Thymus (tissue), 11 donors: ENCODE measurements around the gene SUSD2. TPM values are rescaled to one million over a fixed set of nuclear protein-coding genes. Genes with fewer than 3 reads are reported as not detected.
"Not testable (repeated sequence)": the region's sequence is repeated elsewhere in the genome, so short reads cannot be mapped to it uniquely, and the experiment has no call there.

Source experiments
- DNase-seq, 9 donors: peaks; one replicate each; pipeline ENCODE4 v3.0.0-alpha.2; 2013; ENCODE audit warnings: low spot score in 9 of 9, low read depth in 6 of 9, missing footprints in 1 of 9
- H3K27ac ChIP-seq, 2 donors: one replicate each; pipeline ENCODE4 v1.5.1; 2013; ENCODE audit warnings: control low read depth in 1 of 2, low read depth in 1 of 2, low read length in 1 of 2, mild to moderate bottlenecking in 1 of 2, moderate library complexity in 1 of 2
- H3K27me3 ChIP-seq, 2 donors: one replicate each; pipeline ENCODE4 v1.5.1; 2013; ENCODE audit warnings: low read length in 1 of 2; ENCODE audit not compliant: control insufficient read depth in 2 of 2, insufficient read depth in 1 of 2
- H3K36me3 ChIP-seq, 2 donors: one replicate each; pipeline ENCODE4 v1.5.1; 2013; ENCODE audit warnings: low read length in 1 of 2, mild to moderate bottlenecking in 1 of 2, moderate library complexity in 1 of 2; ENCODE audit not compliant: control insufficient read depth in 2 of 2, insufficient read depth in 2 of 2
- H3K4me1 ChIP-seq, 2 donors: one replicate each; pipeline ENCODE4 v1.5.1; 2013; ENCODE audit warnings: low read length in 2 of 2; ENCODE audit not compliant: control insufficient read depth in 2 of 2, insufficient read depth in 2 of 2
- H3K4me3 ChIP-seq, 2 donors: one replicate each; pipeline ENCODE4 v1.5.1; 2013; ENCODE audit warnings: low read length in 2 of 2, control low read depth in 1 of 2, mild to moderate bottlenecking in 1 of 2
- H3K9me3 ChIP-seq, 2 donors: one replicate each; pipeline ENCODE4 v1.5.1; 2013; ENCODE audit warnings: low read length in 1 of 2, mild to moderate bottlenecking in 1 of 2; ENCODE audit not compliant: control insufficient read depth in 2 of 2, insufficient read depth in 1 of 2
- WGBS: extraction: QIAGEN DNeasy Blood & Tissue Kit; methylation state at CpG from one replicate; pipeline ENCODE4 v1.1.7; 2013; 5-methylcytosine and 5-hydroxymethylcytosine counted together
- polyA plus RNA-seq: library from polyadenylated mRNA; stranded (reverse); fragments of 200-250 nt; gene quantifications from one replicate; pipeline ENCODE4 v1.2.3, GENCODE V29; 2013
- total RNA-seq: library from RNA; stranded (reverse); fragments of 120-200 nt; gene quantifications from one replicate; pipeline ENCODE4 v1.2.4, GENCODE V29; 2013
- donor health status: healthy.

The SUSD2 gene
- total and polyA plus RNA-seq, 2 donors: 0.33 to 4.1 TPM

GRCh38 chr22:24210409-24210808, 29.1 kb downstream of the SUSD2 start:
- not testable (repeated sequence) for H3K36me3 ChIP-seq, DNase-seq, H3K27me3 ChIP-seq, H3K27ac ChIP-seq, H3K4me3 ChIP-seq, H3K9me3 ChIP-seq
- WGBS: 95% methylated on average over 11 of the region's 11 CpGs
- peaks cover 0 to 18% of the 10 kb centered on the region in 2 donors for H3K4me1 ChIP-seq

GRCh38 chr22:24211716-24212115, 30.4 kb downstream of the SUSD2 start:
- not testable (repeated sequence) for H3K9me3 ChIP-seq, H3K36me3 ChIP-seq, H3K27ac ChIP-seq, H3K4me3 ChIP-seq, H3K27me3 ChIP-seq, DNase-seq
- peaks cover 0 to 17% of the 10 kb centered on the region in 2 donors for H3K4me1 ChIP-seq
- 97% methylated on average over 5 of the region's 6 CpGs for WGBS

GRCh38 chr22:24213111-24213510, 31.8 kb downstream of the SUSD2 start:
- not testable (repeated sequence) for H3K36me3 ChIP-seq, DNase-seq, H3K4me3 ChIP-seq, H3K4me1 ChIP-seq, H3K27ac ChIP-seq, H3K27me3 ChIP-seq, H3K9me3 ChIP-seq
- 96% methylated on average over 9 of the region's 9 CpGs for WGBS

GRCh38 chr22:24214467-24215285, 33.4 kb downstream of the SUSD2 start:
- Histone ChIP-seq H3K9me3 (no peaks in the 10 kb centered on the region), H3K4me1 (no peaks in the 10 kb centered on the region), H3K27ac (no peak overlapping the region), H3K36me3 (no peaks in the 10 kb centered on the region), H3K4me3 (no peak overlapping the region), H3K27me3 (no peaks in the 10 kb centered on the region)
- no peak for DNase-seq
- WGBS: 82% methylated on average over 12 of the region's 12 CpGs

- Histone ChIP-seq H3K9me3 (no peaks in the 10 kb centered on the region), H3K4me3 (no peak overlapping the region), H3K27ac (no peak overlapping the region), H3K36me3 (no peaks in the 10 kb centered on the region), H3K27me3 (no peaks in the 10 kb centered on the region), H3K4me1 (no peaks in the 10 kb centered on the region)
- WGBS: 96% methylated on average over 12 of the region's 12 CpGs
- DNase-seq: no peak
These were observed 35.4 kb downstream of the SUSD2 start for GRCh38 chr22:24216541-24217209.

- no peak for DNase-seq
- 95% methylated on average over 3 of the region's 3 CpGs for WGBS
These were observed 36.1 kb downstream of the SUSD2 start for GRCh38 chr22:24217384-24217783.

GRCh38 chr22:24219750-24220149, 38.5 kb downstream of the SUSD2 start:
- H3K9me3 ChIP-seq: peaks cover 0 to 8% of the 10 kb centered on the region in 2 donors
- no peaks in the 10 kb centered on the region for H3K36me3 ChIP-seq
- no peak overlapping the region for H3K4me3 ChIP-seq
- no peak overlapping the region for H3K27ac ChIP-seq
- 95% methylated on average over 9 of the region's 9 CpGs for WGBS
- H3K27me3 ChIP-seq: no peaks in the 10 kb centered on the region
- no peaks in the 10 kb centered on the region for H3K4me1 ChIP-seq
- no peak for DNase-seq

More at GRCh38 chr22:24217384-24217783, 36.1 kb downstream of the SUSD2 start:
- Histone ChIP-seq H3K9me3 (no peaks in the 10 kb centered on the region), H3K4me1 (no peaks in the 10 kb centered on the region), H3K27me3 (no peaks in the 10 kb centered on the region), H3K4me3 (no peak overlapping the region), H3K27ac (no peak overlapping the region), H3K36me3 (no peaks in the 10 kb centered on the region)

- Histone ChIP-seq H3K27me3 (no peaks in the 10 kb centered on the region), H3K4me3 (no peak overlapping the region), H3K36me3 (no peaks in the 10 kb centered on the region), H3K4me1 (no peaks in the 10 kb centered on the region), H3K27ac (no peak overlapping the region), H3K9me3 (peaks cover 0 to 20% of the 10 kb centered on the region in 2 donors)
- 100% methylated on average over 1 of the region's 1 CpG for WGBS
- no peak for DNase-seq
These were observed 43.2 kb downstream of the SUSD2 start for GRCh38 chr22:24224468-24224867.

- H3K4me3 ChIP-seq: no peak overlapping the region
- peaks cover 0 to 20% of the 10 kb centered on the region in 2 donors for H3K9me3 ChIP-seq
- 91% methylated on average over 14 of the region's 14 CpGs for WGBS
- H3K4me1 ChIP-seq: no peaks in the 10 kb centered on the region
- H3K27me3 ChIP-seq: no peaks in the 10 kb centered on the region
- DNase-seq: no peak
- no peaks in the 10 kb centered on the region for H3K36me3 ChIP-seq
- no peak overlapping the region for H3K27ac ChIP-seq
These were observed 43.8 kb downstream of the SUSD2 start for GRCh38 chr22:24225044-24225601.
